ENCODE measurements around the gene MED16. TPM values are rescaled to one million over a fixed set of nuclear protein-coding genes. Genes with fewer than 3 reads are reported as not detected.
"Not testable (repeated sequence)": the region's sequence is repeated elsewhere in the genome, so short reads cannot be mapped to it uniquely, and the experiment has no call there.

MED16 gene
- total RNA-seq, 1 experiment from 2014 or later = 83.1 TPM

DNA sequence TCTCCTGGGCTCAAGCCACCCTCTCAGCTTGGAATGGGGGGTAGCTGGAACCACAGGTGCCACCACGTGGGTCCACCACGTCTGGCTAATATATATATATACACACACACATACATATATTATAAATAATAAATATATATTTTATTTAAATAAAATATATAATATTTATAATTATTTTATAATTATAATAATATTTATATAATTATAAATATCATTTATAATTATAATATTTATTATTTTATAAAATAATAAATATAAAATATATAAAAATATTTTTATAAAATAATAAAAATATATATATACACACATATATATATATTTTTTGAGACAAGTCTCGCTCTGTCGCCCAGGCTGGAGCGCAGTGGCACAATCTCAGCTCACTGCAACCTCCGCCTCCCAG, 38.4 kb downstream of the MED16 start:
- no peak overlapping the region for H3K23ac ChIP-seq (ENCODE audit: insufficient read length, low read depth, low read length)
- Mint-ChIP-seq H3K27me3 (ENCODE audit: low read depth) (peaks cover 27% of the 10 kb centered on the region), H3K4me1 (no peaks in the 10 kb centered on the region), H3K4me3 (no peak overlapping the region), H3K27ac (no peak overlapping the region), H3K9me3 (peaks cover 0 to 2% of the 10 kb centered on the region in 2 experiments; a peak in 2 of 5 replicates), H3K36me3 (ENCODE audit: insufficient read depth in 1 of 3, low read depth in 3 of 3) (no peaks in the 10 kb centered on the region)
- no peak overlapping the region for H3K9ac ChIP-seq (ENCODE audit: extremely low read depth, insufficient read length, low read length)
- H2AFZ ChIP-seq (ENCODE audit: low read length) = no peak overlapping the region
- no peak overlapping the region for H2BK15ac ChIP-seq (ENCODE audit: low read depth, low read length)
- H3K4me1 ChIP-seq (ENCODE audit: insufficient read depth, low read length) = no peaks in the 10 kb centered on the region
- no peaks in the 10 kb centered on the region for H3K23me2 ChIP-seq (ENCODE audit: insufficient read length, low read depth, low read length, poor library complexity, severe bottlenecking)
- H3K4me2 ChIP-seq (ENCODE audit: insufficient read depth, insufficient read length, low read length) = no peak overlapping the region
- no peak overlapping the region for H3K4ac ChIP-seq (ENCODE audit: low read depth, low read length)
- H4K5ac ChIP-seq (ENCODE audit: insufficient read length, low read depth, low read length) = no peak overlapping the region
- DNase-seq = no peak
- H3K56ac ChIP-seq (ENCODE audit: insufficient read length, low read depth, low read length) = no peak overlapping the region
- no peaks in the 10 kb centered on the region for H3K79me2 ChIP-seq (ENCODE audit: insufficient read depth, low read length)
- H2BK5ac ChIP-seq (ENCODE audit: insufficient read length, low read length) = no peak overlapping the region
- H2BK12ac ChIP-seq (ENCODE audit: insufficient read length, low read depth, low read length) = no peak overlapping the region
- no peak overlapping the region for H3K18ac ChIP-seq (ENCODE audit: insufficient read length, low read depth, low read length)
- no peak overlapping the region for H3K27ac ChIP-seq (ENCODE audit: insufficient read length, low read depth, low read length)
- no peak overlapping the region for H4K91ac ChIP-seq (ENCODE audit: insufficient read length, low read depth, low read length)
- no peak overlapping the region for H4K8ac ChIP-seq (replicated peaks; ENCODE audit: insufficient read length, low read depth, low read length)
- no peak overlapping the region for H2BK20ac ChIP-seq (ENCODE audit: low read depth, low read length, poor library complexity, severe bottlenecking)
- no CpG with 5 or more reads among the region's 6 CpGs for WGBS (ENCODE audit: extremely low coverage, insufficient read length, low lambda C conversion rate)
- TF ChIP-seq, protein P1, sequence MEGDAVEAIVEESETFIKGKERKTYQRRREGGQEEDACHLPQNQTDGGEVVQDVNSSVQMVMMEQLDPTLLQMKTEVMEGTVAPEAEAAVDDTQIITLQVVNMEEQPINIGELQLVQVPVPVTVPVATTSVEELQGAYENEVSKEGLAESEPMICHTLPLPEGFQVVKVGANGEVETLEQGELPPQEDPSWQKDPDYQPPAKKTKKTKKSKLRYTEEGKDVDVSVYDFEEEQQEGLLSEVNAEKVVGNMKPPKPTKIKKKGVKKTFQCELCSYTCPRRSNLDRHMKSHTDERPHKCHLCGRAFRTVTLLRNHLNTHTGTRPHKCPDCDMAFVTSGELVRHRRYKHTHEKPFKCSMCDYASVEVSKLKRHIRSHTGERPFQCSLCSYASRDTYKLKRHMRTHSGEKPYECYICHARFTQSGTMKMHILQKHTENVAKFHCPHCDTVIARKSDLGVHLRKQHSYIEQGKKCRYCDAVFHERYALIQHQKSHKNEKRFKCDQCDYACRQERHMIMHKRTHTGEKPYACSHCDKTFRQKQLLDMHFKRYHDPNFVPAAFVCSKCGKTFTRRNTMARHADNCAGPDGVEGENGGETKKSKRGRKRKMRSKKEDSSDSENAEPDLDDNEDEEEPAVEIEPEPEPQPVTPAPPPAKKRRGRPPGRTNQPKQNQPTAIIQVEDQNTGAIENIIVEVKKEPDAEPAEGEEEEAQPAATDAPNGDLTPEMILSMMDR (conservative IDR thresholded peaks at IDR 0.05) = no peak
- H2AK5ac ChIP-seq (ENCODE audit: insufficient read length, low read length) = no peak overlapping the region
- no peak overlapping the region for H2BK120ac ChIP-seq (ENCODE audit: low read depth, low read length, poor library complexity, severe bottlenecking)
- no peaks in the 10 kb centered on the region for H3K9me3 ChIP-seq (ENCODE audit: control insufficient read depth, low read depth, low read length)
- H3K79me1 ChIP-seq (ENCODE audit: insufficient read depth, low read depth, low read length, poor library complexity, severe bottlenecking) = no peaks in the 10 kb centered on the region
- H3T11ph ChIP-seq (ENCODE audit: low read length) = no peak overlapping the region
- no peaks in the 10 kb centered on the region for H4K20me1 ChIP-seq (ENCODE audit: control insufficient read depth, insufficient read depth, insufficient read length)
- no peak overlapping the region for H3K14ac ChIP-seq (ENCODE audit: insufficient read depth, low read length)
- H3K27me3 ChIP-seq (ENCODE audit: insufficient read depth, low read length) = no peaks in the 10 kb centered on the region; the same call in 1 of the 2 replicates

DNA sequence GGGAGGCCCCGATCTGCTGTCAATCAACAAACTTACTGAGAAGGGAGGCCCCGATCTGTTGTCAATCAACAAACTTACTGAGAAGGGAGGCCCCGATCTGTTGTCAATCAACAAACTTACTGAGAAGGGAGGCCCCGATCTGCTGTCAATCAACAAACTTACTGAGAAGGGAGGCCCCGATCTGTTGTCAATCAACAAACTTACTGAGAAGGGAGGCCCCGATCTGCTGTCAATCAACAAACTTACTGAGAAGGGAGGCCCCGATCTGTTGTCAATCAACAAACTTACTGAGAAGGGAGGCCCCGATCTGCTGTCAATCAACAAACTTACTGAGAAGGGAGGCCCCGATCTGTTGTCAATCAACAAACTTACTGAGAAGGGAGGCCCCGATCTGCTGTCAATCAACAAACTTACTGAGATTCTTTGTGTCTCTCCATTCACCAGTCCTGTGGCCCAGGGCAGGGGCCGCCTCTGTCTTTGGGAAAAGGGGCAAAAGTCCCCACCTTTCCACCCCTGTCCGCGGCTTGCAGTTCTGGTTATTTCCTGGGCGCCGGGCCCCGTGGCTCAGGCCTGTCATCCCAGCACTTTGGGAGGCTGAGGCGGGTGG, 39.3 kb downstream of the MED16 start:
- not testable (repeated sequence) for H3K4me3 Mint-ChIP-seq; H3K36me3 Mint-ChIP-seq (ENCODE audit: insufficient read depth in 1 of 3, low read depth in 3 of 3); H3K79me2 ChIP-seq (ENCODE audit: insufficient read depth, low read length); H3K14ac ChIP-seq (ENCODE audit: insufficient read depth, low read length); DNase-seq; H3K9me3 ChIP-seq (ENCODE audit: control insufficient read depth, low read depth, low read length); H2BK12ac ChIP-seq (ENCODE audit: insufficient read length, low read depth, low read length); H4K91ac ChIP-seq (ENCODE audit: insufficient read length, low read depth, low read length); H3K27me3 ChIP-seq (ENCODE audit: insufficient read depth, low read length); H2BK20ac ChIP-seq (ENCODE audit: low read depth, low read length, poor library complexity, severe bottlenecking); H2AFZ ChIP-seq (ENCODE audit: low read length); H3K27ac ChIP-seq (ENCODE audit: insufficient read length, low read depth, low read length); H3K18ac ChIP-seq (ENCODE audit: insufficient read length, low read depth, low read length); H2AK5ac ChIP-seq (ENCODE audit: insufficient read length, low read length); H3K79me1 ChIP-seq (ENCODE audit: insufficient read depth, low read depth, low read length, poor library complexity, severe bottlenecking); H2BK15ac ChIP-seq (ENCODE audit: low read depth, low read length); H2BK120ac ChIP-seq (ENCODE audit: low read depth, low read length, poor library complexity, severe bottlenecking); H3K4me1 ChIP-seq (ENCODE audit: insufficient read depth, low read length); H3K27ac Mint-ChIP-seq; H3T11ph ChIP-seq (ENCODE audit: low read length); H3K4me2 ChIP-seq (ENCODE audit: insufficient read depth, insufficient read length, low read length); H3K23ac ChIP-seq (ENCODE audit: insufficient read length, low read depth, low read length); H3K23me2 ChIP-seq (ENCODE audit: insufficient read length, low read depth, low read length, poor library complexity, severe bottlenecking); H3K4ac ChIP-seq (ENCODE audit: low read depth, low read length); H3K9me3 Mint-ChIP-seq; H4K5ac ChIP-seq (ENCODE audit: insufficient read length, low read depth, low read length); H3K4me1 Mint-ChIP-seq; H3K9ac ChIP-seq (ENCODE audit: extremely low read depth, insufficient read length, low read length); H2BK5ac ChIP-seq (ENCODE audit: insufficient read length, low read length); H4K8ac ChIP-seq (replicated peaks; ENCODE audit: insufficient read length, low read depth, low read length); H4K20me1 ChIP-seq (ENCODE audit: control insufficient read depth, insufficient read depth, insufficient read length); H3K56ac ChIP-seq (ENCODE audit: insufficient read length, low read depth, low read length)
- no CpG with 5 or more reads among the region's 17 CpGs for WGBS (ENCODE audit: extremely low coverage, insufficient read length, low lambda C conversion rate)
- peaks cover 23% of the 10 kb centered on the region for H3K27me3 Mint-ChIP-seq (ENCODE audit: low read depth)

All from H9 (cell line).